GM12891 (cell line): Measurements from ENCODE around the gene CD59.

ENCODE experiments used
- PAX5 ChIP-seq: IDR thresholded peaks from 2 replicates; pipeline ENCODE4 v1.6.1; 2011; ENCODE audit warnings: low read length, moderate library complexity, mild to moderate bottlenecking; ENCODE audit not compliant: insufficient read depth, severe bottlenecking
- POLR2A ChIP-seq: IDR thresholded peaks from 2 replicates; pipeline ENCODE4 v1.6.1; 2011; ENCODE audit warnings: low read depth, low read length, control low read depth
- POLR2AphosphoS5 ChIP-seq: IDR thresholded peaks from 2 replicates; pipeline ENCODE4 v1.6.1; 2011; ENCODE audit warnings: low read depth, low read length, control low read depth
- SPI1 ChIP-seq: IDR thresholded peaks from 2 replicates; pipeline ENCODE4 v1.6.1; 2011; ENCODE audit warnings: low read depth, low read length, control low read depth
- TAF1 ChIP-seq: IDR thresholded peaks from 2 replicates; pipeline ENCODE4 v1.6.1; 2011; ENCODE audit warnings: low read depth, low read length, control low read depth

DNA sequence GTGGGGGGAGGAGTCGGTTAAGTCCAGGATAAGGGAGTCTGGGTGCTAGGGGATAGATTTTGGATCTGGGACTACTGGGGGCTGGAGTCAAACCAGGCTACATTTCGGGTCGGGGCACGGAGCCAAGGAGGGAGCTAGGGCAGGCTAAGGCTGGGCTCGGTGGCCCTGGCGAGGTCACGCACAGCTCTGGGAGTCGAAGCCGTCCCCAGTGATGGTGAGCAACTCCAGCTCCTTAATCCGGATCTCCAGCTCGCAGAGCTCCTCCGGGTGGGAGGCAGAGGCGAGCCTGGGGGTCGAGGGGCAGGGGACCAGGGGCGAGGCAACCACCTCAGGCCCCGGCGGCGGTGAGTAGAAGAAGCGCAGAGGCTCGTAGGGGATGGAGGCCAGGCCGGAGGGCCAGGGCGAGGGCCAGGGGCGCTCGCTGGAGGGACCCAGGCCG is 36.1 kb downstream of the CD59 start:
- TF ChIP-seq POLR2A (no peak), POLR2AphosphoS5 (no peak), TAF1 (no peak), PAX5 (no peak), SPI1 (no peak)
